Measurements from ENCODE around the gene PAFAH1B1.
A peak's percentile ranks its signal among the peaks of the same experiment; 100 is the strongest.
"Not testable (repeated sequence)": the region's sequence is repeated elsewhere in the genome, so short reads cannot be mapped to it uniquely, and the experiment has no call there.

Gene PAFAH1B1

GRCh38 chr17:2592971-2593820 lies at the start of gene PAFAH1B1:
Gene PAFAH1B1, plus strand, starts transcription at chr17:2593654. Its CDS starts 44,635 bp downstream, at chr17:2638289.
- no peak for DNase-seq

- DNase-seq, result no peak
Observed at GRCh38 chr17:2545393-2545792, 48.1 kb upstream of the PAFAH1B1 start.

GRCh38 chr17:2547176-2547575 lies 46.3 kb upstream of the PAFAH1B1 start:
- no peak for DNase-seq

- not testable (repeated sequence) for DNase-seq
Observed at GRCh38 chr17:2548026-2548425, 45.4 kb upstream of the PAFAH1B1 start.

- DNase-seq, result no peak
Observed at GRCh38 chr17:2549392-2550211, 43.9 kb upstream of the PAFAH1B1 start.

- no peak for DNase-seq
Observed at GRCh38 chr17:2551493-2551892, 42.0 kb upstream of the PAFAH1B1 start.

DNA sequence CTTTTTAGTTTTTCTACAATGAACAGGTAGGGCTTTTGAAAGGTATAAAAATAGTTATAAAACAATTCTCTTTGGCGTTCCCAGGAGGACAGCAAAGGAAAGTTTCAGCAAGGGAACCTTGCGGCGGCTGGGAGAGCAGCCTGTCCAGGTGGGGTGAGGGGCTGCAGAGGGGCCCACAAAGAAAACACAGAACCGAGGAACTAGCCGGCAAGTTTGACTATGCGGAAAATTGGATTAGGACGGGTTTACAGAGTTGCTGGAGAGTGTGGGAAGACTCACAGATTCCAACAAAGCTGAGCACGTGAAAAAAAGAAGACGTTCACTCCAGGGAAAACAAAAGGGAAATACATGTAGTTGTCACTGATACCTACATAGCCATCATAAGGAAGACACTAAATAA lies 41.5 kb upstream of the PAFAH1B1 start:
- no peak for DNase-seq

GRCh38 chr17:2560658-2561057 lies 32.8 kb upstream of the PAFAH1B1 start:
- DNase-seq, result no peak

DNA sequence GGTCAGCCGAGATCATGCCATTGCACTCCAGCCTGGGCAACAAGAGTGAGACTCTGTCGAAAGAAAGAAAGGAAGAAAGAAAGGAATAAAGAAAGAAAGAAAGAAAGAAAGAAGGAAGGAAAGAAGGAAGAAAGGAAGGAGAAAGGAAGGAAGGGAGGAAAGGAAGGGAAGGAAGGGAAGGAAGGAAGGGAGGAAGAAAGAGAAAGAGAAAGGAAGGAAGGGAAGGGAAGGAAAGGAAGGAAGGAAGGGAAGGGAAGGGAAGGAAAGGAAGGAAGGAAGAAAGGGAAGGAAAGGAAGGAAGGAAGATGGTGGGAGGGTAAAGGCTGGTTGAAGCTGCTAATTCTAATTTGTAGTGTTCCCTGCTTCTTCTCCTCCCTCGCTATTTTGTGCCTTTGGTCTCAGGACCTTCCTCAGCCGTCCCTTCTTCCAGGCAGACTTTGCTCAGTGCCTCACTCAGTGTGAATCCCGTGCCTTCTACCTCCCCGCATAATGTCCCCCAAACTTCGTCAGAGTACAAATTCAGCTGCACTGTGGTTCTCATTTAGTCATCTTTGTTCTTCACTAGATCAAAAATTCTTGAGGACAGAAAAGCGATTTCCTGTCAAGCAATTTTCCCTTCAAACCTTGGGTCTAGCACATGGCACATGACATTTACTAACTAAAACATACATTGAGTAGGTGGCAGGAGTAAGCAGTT lies 31.1 kb upstream of the PAFAH1B1 start:
- DNase-seq, result no peak

DNA sequence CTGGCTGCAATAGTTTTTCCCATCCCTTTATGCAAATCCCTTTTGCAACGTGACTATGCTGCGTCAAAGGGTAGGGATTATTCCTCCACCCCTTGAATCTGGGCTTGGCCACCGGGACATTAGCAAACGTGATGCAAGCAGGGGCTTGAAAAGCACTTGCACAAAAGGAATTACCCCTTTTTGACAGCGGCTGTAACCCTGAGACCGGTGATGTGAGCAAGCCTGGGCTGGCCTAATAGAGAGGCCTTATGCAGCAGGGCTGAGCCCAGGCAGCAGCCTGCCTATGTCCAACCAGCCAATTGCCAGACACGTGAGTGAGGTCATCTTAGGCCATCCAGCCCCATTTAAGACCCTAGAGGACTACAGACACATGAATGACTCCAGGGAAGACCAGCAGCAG lies 30.4 kb upstream of the PAFAH1B1 start:
- peak; percentile 15 for DNase-seq

GRCh38 chr17:2563543-2563942 lies 29.9 kb upstream of the PAFAH1B1 start:
- no peak for DNase-seq

DNA sequence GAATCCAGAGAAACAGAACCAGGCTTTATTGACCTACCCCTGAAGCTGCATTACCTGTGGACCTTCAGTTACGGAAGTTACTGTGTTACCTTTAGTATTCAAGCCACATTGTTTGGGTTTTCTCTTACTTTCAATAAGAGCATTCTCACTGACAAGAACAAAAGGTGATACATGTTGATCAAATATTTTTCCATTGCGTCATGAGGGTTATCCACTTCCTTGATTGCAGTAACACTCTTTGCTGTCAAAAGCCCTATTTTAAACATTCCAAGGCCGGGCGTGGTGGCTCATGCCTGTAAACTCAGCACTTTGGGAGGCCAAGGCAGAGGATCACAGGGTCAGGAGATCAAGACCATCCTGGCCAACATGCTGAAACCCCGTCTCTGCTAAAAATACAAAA lies 28.6 kb upstream of the PAFAH1B1 start:
- no peak for DNase-seq

DNA sequence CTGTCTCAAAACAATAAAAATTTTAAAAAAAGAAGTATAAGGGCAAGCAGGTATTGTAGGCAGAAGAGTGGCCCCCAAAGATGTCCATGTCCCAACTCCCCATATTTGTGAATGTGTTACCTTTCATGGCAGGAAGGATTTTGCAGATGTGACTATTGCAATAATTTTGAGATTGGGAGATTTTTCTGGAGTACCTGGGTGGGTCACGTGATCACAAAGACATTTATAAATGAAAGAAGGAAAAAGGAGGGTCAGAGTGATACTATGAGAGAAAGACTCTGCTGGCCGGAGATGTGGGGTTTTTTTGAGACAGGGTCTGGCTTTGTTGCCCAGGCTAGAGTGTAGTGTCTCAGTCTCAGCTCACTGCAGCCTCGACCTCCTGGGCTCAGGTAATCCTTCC lies 27.4 kb upstream of the PAFAH1B1 start:
- DNase-seq, result no peak

GRCh38 chr17:2571523-2572303 lies 21.7 kb upstream of the PAFAH1B1 start:
- no peak for DNase-seq

GRCh38 chr17:2572304-2572609 lies 21.2 kb upstream of the PAFAH1B1 start:
- DNase-seq, result not testable (repeated sequence)

- DNase-seq, result no peak
Observed at GRCh38 chr17:2580151-2580550, 13.3 kb upstream of the PAFAH1B1 start.

GRCh38 chr17:2580661-2581060 lies 12.8 kb upstream of the PAFAH1B1 start:
- DNase-seq, result no peak

DNA sequence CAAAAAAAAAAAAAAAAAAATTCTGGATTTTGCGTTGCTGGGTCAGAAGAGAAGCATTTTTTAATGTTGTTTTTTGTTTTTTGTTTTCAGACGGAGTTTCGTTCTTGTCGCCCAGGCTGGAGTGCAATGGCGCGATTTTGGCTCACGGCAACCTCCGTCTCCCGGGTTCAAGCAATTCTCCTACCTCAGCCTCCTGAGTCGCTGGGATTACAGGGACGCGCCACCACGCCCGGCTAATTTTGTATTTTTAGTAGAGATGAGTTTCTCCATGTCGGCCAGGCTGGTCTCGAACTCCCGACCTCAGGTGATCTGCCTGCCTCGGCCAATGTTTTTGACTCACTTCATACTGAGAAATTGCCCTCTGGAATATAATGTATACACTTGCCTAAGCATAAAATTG lies 11.0 kb upstream of the PAFAH1B1 start:
- no peak for DNase-seq

DNA sequence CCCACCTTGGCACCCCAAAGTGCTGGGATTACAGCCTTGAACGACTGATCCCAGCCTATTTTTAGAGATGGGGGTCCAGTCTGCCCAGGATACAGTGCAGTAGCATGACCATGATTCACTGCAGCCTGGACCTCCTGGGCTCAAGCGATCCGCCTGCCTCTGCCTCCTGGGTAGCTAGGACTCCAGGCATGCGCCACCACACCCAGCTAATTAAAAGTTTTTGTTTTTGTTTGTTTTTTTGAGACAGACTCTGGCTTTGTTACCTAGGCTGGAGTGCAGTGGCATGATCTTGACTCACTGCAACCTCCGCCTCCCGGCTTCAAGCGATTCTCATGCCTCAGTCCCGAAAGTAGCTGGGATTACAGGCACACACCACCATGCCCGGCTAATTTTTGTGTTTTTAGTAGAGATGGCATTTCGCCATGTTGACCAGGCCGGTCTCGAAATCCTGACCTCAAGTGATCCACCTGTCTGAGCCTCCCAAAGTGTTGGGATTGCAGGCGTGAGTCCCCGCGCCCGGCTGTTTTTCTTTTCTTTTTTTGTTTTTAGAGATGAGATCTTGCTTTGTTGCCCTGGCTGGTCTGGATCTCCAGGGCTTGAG lies 2.3 kb upstream of the PAFAH1B1 start:
- no peak for DNase-seq

DNA sequence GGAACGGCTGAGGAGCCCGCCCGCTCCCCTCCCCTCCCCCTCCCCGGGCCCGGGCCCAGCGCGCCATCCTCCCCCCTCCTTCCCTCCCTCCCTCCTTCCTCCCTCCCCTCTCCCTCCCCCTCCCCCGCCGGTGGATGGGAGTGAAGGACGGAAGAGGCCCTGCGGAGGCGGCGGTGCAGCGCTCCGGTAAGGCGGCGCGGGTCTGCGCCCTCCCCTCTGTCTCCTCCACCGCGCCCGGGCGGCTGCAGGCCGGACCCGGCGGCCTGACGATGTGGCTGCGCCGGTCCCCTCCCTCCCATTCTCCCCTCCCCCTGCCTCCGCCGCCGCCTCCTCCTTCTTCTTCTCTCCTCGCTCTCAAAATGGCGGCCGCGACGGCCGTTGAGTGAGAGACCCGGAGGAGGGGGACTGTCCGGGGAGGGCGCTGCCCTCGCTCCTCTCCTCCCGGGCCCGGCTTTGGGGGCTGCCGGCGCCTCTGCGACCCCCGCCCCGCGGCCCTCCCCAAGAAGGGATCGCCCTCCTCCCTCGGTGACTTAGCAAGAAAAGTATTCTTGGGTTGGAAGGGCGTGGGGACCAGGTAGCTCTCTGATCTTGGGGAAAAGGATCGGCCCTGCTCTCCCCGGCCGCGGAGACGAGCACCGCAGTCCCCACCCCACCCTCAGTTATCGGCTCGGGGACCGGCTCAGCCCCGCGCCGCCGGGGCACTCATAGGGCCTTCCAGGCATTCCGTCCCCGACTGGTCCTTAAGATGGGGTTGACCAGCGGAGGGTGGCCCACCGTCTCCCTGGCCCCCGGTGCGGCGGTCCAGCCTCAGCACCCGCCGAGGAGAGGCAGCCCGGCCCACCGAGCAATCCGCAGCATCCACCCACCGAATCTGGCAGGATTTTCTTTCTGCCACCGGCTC lies 617 bp downstream of the PAFAH1B1 start:
- no peak for DNase-seq
